Stimulated activated CD8-positive, alpha-beta memory T cell treated with anti-CD3 and anti-CD28 coated beads, Interleukin-2, amount 100 ng/mL, for 48 hours (primary cell): ENCODE measurements around the gene TNFSF15.
"Not testable (repeated sequence)": the region's sequence is repeated elsewhere in the genome, so short reads cannot be mapped to it uniquely, and the experiment has no call there.

Source experiments
- DNase-seq, 2 donors: peaks; one replicate each; pipeline ENCODE4 v3.0.0-alpha.2; 2020; ENCODE audit warnings: low read depth in 2 of 2

Gene TNFSF15

GRCh38 chr9:114754581-114754980, 51.3 kb downstream of the TNFSF15 start:
- no peak for DNase-seq

- DNase-seq, result no peak
These were observed 59.1 kb downstream of the TNFSF15 start for GRCh38 chr9:114746591-114747346.

DNA sequence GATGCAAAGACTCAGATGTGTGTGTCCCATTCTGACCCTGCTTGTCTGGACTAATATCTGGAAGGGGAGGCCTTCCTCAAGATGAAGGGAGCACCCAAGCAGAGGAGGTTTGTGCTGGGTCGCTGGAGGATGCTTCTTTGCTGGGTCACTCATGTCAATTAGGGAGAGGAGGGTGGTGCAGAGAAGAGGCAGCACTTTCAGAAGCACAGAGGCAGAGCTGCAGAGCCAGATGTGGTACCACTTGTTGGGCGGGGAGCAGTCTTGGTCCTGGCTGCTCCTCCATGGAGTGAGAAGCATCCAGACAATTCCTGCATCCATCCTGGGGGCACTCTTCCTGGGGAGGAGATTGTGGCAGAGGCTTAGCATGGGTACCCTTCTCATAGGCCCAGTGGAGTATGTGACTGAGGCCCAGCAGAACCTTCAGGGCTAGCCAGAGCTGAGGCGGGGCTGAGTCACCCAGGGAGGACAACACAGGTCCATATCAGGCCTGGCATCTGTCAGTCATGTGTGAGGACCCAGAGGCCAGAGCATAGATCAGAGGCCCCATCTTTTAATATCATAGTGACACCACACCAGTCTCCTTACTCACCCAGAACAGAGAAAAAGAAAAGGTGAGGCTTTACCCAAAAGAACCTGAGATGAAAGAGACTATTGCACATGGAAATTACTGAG, 59.8 kb downstream of the TNFSF15 start:
- no peak for DNase-seq

DNA sequence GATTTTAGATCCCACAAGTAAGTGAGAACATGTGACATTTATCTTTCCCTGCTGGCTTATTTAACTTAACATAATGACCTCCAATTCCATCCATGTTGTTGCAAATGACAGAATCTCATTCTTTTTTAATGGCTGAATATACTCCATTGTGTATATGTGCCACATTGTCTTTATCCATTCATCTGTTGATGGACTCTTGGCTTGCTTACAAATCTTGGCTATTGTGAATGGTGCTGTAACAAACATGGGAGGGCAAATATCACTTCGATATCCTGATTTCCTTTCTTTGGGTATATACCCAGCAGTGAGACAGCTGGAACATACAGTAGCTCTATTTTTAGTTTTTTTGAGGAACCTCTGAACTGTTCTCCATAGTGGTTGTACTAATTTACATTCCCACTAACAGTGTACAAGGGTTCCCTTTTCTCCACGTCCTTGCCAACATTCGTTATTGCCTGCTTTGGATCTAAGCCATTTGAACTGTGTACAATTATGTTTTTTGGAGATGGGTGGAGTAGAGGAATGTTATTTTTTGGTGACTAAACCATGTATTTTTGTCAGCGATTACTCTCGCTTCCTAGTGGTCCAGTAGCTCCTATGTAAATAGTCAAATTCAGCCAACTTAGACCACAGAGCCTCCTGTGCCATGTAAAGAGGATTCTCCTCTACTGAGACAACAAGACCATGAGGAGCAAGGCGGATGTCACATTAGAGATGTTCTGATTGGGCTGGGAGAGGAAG, 60.6 kb downstream of the TNFSF15 start:
- no peak for DNase-seq

DNA sequence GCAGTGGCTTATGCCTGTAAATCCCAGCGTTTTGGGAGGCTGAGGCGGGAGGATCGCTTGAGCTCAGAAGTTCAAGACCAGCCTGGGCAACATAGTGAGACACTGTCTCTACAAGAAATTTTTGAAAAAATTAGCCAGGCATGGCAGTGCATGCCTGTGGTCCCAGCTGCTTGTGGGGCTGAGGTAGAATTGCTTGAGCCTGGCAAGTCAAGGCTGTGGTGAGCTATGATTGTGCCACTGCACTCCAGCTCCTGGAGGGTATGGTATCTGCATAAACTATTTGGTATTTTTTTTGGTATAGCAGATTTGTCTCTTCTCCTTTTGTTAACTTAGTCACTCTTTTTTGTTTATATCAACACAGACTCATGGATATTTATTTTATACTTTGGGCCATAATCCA, 62.4 kb downstream of the TNFSF15 start:
- no peak for DNase-seq

GRCh38 chr9:114742947-114743346, 62.9 kb downstream of the TNFSF15 start:
- DNase-seq, result no peak

- not testable (repeated sequence) for DNase-seq
These were observed 64.3 kb downstream of the TNFSF15 start for GRCh38 chr9:114741521-114741920.

- peak in 1 of 2 donors; percentile 51 for DNase-seq
These were observed 67.1 kb downstream of the TNFSF15 start for GRCh38 chr9:114738581-114739316.

DNA sequence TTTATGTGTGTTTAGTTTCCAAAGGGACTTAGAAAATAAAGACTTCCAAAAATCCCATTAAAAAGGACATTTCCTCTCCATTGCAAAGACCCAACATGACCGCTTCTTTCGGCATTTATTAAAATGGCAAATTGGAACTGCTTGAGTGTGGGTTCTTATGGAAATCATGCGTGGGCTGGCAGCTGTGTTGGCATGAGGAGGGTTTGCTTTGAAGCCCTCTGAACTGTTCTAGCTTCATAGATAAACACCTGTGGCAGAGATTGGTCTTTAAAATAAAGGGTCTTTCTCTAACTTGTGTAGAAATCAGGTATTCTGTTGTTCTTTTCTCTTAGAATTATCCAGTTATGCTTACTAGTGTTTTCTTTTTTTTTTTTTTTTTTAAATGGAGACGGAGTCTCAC, 68.0 kb downstream of the TNFSF15 start:
- no peak for DNase-seq

- no peak for DNase-seq
These were observed 68.7 kb downstream of the TNFSF15 start for GRCh38 chr9:114737118-114737517.

GRCh38 chr9:114735704-114736103, 70.1 kb downstream of the TNFSF15 start:
- DNase-seq, result no peak

GRCh38 chr9:114735139-114735538, 70.7 kb downstream of the TNFSF15 start:
- not testable (repeated sequence) for DNase-seq
